Activated CD4-positive, alpha-beta T cell treated with anti-CD3 and anti-CD28 coated beads for 4 hours (primary cell): ENCODE measurements around the gene HLCS.

Experiments
- DNase-seq, 2 donors: peaks; one replicate each; pipeline ENCODE4 v3.0.0-alpha.2; 2020

The HLCS gene

DNA sequence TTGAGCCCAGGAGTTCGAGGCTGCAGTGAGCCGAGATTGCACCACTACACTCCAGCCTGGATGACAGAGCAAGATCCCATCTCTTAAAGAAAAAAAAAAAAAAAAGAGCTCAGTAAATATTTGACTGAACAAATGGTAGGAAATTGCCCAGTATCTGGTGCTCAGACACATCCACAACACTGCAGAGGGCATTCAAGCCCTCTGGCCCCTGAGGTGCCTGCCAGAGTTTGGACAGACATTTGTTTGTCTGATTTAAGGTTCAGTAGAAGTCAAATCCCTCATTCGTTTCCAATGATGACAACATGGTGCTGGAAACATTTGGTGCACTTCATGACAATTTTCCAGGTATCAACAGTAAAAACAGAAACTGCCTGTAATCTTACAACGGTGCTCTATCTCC, 86.6 kb downstream of the HLCS start:
- no peak for DNase-seq

GRCh38 chr21:36877741-36878140, 88.7 kb downstream of the HLCS start:
- no peak for DNase-seq

DNA sequence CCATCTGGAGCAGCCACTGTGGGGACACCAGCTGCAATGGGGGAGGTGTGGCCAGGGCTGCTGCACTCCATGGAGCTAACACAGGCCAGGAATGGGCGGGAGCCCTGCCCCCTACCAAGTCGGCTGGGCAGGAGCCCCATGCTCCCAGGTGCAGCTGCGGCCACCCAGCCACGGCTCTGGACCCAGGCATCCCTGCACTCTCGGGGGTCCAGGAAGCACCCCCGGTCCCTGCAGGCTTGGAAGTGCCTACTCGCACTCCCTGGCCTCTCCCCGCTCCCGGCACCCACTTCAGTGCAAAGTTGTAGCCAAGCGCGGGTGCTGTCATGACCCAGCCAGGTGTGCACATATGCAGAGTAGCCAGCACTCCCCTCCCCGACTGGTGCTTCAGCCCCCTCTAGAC, 91.8 kb downstream of the HLCS start:
- no peak for DNase-seq

DNA sequence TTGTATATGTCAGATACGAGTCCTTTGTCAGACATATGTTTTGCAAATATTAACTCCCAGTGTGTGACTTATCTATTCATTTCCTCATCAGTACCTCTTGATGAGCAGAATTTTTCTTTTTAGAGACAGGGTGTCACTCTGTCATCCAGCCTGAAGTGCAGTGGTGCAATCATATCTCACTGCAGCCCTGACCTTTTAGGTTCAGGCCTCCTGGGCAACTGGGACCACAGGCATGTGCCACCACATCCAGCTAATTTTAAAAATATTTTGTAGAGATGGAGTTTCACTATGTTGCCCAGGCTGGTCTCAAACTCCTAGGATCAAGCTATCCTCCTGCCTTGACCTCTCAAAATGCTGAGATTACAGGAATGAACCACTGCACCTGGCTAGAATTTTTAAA, 93.0 kb downstream of the HLCS start:
- DNase-seq = no peak

DNA sequence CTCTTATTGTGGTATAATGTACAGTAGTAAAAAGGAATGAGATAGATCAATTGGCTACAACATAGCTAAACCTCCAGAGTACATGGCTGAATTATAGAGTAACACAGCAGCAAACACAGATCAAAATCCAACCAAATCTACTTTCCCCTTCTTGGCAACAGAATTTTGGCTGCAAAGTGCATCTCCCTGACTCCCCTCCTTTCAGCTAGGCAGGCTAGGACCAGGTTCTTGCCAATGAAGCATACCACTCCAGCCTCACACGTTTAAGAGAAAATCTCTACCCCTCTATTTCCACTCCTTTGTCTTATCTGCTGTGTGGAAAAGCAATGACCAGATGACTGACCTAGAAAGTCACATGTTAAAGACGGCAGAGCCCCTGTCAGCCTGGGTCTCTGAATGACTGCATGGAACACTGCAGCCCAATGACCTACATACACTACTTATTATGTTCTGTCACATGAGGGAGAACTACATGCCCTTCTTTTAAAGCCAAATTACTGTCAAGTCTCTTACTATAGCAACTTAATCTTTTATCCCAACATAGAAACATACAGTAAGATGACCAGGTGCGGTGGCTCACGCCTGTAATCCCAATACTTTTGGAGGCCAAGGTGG, 99.1 kb downstream of the HLCS start:
- no peak for DNase-seq

- DNase-seq = no peak
Measured at GRCh38 chr21:36866419-36866818, 100.0 kb downstream of the HLCS start.

DNA sequence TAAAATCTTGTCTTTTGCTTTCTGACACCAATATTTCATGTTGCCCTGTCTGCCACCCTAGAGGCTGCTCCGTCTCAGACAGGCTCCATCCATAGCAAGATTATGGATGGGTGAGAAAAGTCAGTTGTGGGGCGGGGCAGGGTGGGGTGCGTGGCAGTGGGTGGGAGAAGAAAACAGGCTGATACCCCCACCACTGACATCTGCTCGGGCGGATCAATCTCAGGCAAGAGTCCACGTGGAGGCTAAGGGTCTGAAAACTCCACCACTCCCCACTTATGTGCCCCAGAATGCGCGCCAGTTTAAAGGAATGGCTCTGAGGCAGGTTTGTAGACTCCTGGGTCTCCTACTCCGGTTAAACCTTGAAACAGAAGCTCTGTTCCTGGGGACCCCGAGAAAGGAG, 101.5 kb downstream of the HLCS start:
- no peak for DNase-seq

DNA sequence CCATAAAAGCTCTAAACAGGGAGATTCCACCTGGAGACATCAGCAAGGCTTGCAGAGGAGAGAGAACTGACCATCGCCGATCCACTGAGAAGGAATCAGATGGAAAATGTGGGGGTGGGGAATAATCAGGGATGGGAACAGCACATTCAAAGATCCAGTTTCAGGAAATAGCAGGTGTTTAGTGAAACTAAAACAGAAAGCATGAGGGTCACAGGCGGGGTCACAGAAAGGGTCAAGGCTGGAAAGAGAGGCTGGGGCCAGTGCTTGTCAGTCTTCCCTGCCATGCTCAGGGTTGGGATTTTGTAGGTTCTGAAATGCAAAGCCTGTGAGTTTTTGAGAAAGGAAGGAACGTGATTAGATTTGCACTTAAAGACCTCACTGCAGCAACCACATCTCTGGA, 103.2 kb downstream of the HLCS start:
- DNase-seq = no peak

GRCh38 chr21:36861595-36862323, 104.7 kb downstream of the HLCS start:
- DNase-seq = no peak

- no peak for DNase-seq
Measured at GRCh38 chr21:36860736-36861594, 105.5 kb downstream of the HLCS start.

- no peak for DNase-seq
Measured at GRCh38 chr21:36859744-36860501, 106.5 kb downstream of the HLCS start.

DNA sequence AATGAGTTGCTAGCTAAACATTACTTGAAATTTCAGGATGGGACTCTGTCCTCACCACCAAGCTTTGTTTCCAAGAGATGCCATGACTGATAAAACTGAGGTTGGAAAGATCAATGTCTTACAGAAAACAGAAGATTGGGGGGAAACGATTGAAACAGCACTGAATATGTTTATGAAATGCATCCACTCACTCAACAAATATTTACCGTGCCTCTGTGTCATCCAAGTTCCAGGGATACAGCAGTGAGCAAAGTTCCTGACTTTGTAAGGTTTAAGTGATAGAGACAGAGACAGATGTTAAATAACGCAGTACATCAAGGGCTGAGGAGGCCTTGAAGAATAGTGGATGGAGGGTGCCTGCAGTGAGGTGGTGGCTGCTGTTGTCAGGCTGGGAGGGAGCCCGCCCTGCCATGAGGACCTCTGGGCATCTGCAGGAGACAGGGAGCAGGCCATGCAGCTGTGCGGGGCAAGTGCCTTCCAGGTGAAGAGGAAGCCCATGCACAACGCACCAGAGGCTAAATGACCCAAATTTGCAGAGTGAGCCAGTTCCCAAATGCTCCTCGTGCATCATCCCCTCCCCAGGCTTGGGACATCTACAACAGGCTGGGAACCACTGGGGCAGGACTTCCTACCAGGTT, 108.0 kb downstream of the HLCS start:
- DNase-seq = no peak

- DNase-seq = no peak
Measured at GRCh38 chr21:36856643-36857042, 109.8 kb downstream of the HLCS start.

DNA sequence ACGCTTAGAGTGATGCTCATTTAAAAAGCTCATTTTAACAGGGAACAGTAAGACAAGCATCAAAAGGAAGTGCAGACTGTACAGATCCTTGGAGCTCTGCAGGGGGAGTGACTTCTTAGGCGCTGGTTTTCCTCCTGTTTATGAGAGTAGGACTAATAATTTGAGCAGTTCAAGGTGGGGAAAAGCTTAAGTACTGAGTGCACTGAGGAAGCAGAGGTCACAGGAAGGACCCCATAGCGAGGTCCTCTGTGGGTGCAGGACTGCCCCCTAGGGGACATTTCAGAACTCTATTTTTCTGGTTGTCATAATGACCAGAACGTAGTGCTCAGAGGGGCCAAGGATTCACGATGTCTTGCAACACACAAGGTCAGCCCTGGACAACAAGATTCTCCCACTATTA, 112.1 kb downstream of the HLCS start:
- no peak for DNase-seq

DNA sequence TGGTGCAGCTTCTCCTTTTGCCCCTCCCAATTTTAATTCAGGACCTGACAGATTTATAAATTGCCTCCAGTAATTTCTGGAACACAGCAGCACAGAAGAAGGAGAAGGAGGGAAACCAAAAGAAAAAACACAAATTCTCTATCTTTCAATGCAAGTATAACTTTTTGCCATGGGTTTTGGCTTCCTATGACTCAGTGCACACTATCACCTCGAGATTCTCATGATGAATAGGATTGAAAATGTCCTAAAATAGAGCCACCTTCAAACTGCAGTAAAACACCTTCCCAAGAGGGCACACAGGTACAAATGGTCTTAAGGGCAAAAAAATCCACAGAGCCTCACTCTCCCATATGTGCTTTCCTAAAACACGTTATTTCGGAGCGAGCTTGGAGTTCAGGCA, 113.6 kb downstream of the HLCS start:
- no peak for DNase-seq

- no peak for DNase-seq
Measured at GRCh38 chr21:36852293-36852692, 114.2 kb downstream of the HLCS start.

- DNase-seq = no peak
Measured at GRCh38 chr21:36851121-36851520, 115.3 kb downstream of the HLCS start.

DNA sequence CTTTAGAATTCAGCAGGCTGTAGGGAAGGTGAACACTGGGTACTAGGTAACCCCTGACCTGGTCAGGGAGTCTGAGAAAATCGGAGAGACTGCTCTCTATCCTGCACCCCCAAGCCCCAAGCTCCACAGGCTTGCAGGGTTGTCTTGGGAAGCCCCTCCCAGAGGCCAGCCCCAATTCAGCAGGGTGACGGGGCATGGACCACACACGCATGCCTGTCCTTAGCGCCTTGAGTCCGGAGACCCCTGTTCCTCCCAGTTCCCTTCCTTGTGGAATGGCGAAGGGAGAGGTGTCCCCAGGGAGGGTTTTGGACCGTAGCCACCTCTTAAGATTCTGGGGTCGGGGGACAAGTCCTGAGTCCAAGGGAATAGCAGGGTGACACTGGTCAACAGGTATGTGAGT, 116.1 kb downstream of the HLCS start:
- no peak for DNase-seq

DNA sequence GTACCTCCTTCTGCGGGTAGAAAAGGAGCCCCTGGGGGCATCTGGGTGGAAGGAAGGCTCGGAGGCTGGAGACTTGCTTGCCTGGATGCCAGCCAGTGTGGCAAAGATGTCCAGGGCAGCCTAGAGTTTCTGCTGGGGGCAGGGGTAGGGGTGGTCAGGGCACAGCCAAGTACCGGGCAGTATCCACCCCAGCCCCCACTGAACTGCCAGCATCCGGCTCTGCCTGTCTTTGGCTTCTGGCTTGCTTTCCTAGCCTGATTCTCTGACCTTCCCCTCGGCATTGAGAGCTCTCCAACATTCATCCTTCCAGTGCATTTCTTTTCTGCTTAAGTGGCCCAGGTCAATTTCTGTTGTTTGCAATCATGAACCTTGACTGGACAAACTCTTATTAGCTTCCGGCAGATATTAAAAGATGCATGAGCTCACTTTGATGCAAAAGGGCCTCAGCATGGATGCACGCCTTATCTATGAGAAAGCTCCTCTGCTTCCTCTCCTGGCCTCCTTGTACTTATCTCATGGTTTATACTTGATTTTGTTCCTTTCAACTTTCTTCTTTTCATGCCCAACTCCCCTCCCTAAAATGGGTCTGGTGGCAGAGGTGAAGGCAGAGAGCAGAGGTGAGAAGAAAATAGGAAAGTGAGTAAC, 116.9 kb downstream of the HLCS start:
- no peak for DNase-seq

GRCh38 chr21:36848730-36849274, 117.7 kb downstream of the HLCS start:
- DNase-seq = no peak

GRCh38 chr21:36847189-36847588, 119.3 kb downstream of the HLCS start:
- no peak for DNase-seq

- no peak for DNase-seq
Measured at GRCh38 chr21:36846631-36847030, 119.8 kb downstream of the HLCS start.
